HEK293 (cell line): Measurements from ENCODE around the gene RPS26.

Experiments
- CTCF ChIP-seq: fragments of 450-650 bp; formaldehyde crosslinking; IDR thresholded peaks from 2 replicates; pipeline ENCODE4 v1.5.1; 2016; ENCODE audit warnings: missing biosample characterization, missing genetic modification characterization
- TF ChIP-seq, protein P1 (sequence below): fragments of 450-650 bp; formaldehyde crosslinking; IDR thresholded peaks from 2 replicates; pipeline ENCODE4 v1.5.1; 2016; ENCODE audit warnings: missing biosample characterization, missing genetic modification characterization, low read depth

- no peak for TF ChIP-seq CTCF (tag by site-specific recombination)
- TF ChIP-seq, protein P1, sequence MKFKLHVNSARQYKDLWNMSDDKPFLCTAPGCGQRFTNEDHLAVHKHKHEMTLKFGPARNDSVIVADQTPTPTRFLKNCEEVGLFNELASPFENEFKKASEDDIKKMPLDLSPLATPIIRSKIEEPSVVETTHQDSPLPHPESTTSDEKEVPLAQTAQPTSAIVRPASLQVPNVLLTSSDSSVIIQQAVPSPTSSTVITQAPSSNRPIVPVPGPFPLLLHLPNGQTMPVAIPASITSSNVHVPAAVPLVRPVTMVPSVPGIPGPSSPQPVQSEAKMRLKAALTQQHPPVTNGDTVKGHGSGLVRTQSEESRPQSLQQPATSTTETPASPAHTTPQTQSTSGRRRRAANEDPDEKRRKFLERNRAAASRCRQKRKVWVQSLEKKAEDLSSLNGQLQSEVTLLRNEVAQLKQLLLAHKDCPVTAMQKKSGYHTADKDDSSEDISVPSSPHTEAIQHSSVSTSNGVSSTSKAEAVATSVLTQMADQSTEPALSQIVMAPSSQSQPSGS (tag by site-specific recombination): no peak
Measured at GRCh38 chr12:56007564-56008559, 33.9 kb upstream of the RPS26 start.
